Prostate gland (tissue), 2 donors: ENCODE measurements around the gene SLC17A9. TPM values are rescaled to one million over a fixed set of nuclear protein-coding genes. Genes with fewer than 3 reads are reported as not detected.

Experiments
- DNase-seq: peaks from one replicate; pipeline ENCODE4 v3.0.0-alpha.2; 2019; ENCODE audit warnings: low spot score
- H3K27ac ChIP-seq, 2 donors: fragments of 200-600 bp; sonication (generic); 2 replicates each; pipeline ENCODE4 v1.5.1; 2017 to 2019
- H3K27me3 ChIP-seq: fragments of 200-600 bp; sonication (generic); replicated peaks from 2 replicates; pipeline ENCODE4 v1.5.1; 2019; ENCODE audit not compliant: insufficient read depth
- H3K36me3 ChIP-seq, 2 donors: fragments of 200-600 bp; sonication (generic); 1 replicate in 1 of 2; 2 replicates in 1 of 2; pipeline versions ENCODE4 v1.5.1 to v1.8.1; 2017 to 2019
- H3K4me1 ChIP-seq: fragments of 200-600 bp; sonication (generic); replicated peaks from 2 replicates; pipeline ENCODE4 v1.5.1; 2019
- H3K4me3 ChIP-seq, 2 donors: fragments of 200-600 bp; sonication (generic); 2 replicates each; pipeline ENCODE4 v1.5.1; 2017 to 2019
- H3K9me3 ChIP-seq: fragments of 200-600 bp; sonication (generic); 2 replicates; pipeline ENCODE4 v1.5.1; 2017
- POLR2A ChIP-seq: fragments of 450-650 bp; IDR thresholded peaks from one replicate; pipeline ENCODE4 v1.6.1; 2016; ENCODE audit warnings: antibody characterized with exemption, mild to moderate bottlenecking
- POLR2AphosphoS5 ChIP-seq: sonication (generic); formaldehyde crosslinking; IDR thresholded peaks from one replicate; pipeline ENCODE4 v1.6.1; 2017; ENCODE audit warnings: antibody characterized with exemption
- WGBS: methylation state at CpG from one replicate; pipeline ENCODE4 v1.1.5; 2018; 5-methylcytosine and 5-hydroxymethylcytosine counted together
- intact Hi-C: fragments of 100-400 bp; cut with DNase I; formaldehyde crosslinking; loops from one replicate; pipeline ENCODE4 v1.14.2; 2022
- total RNA-seq, 2 donors: library from RNA; depleted of rRNA; stranded (reverse); fragments of >200 nt; gene quantifications; one replicate each; pipeline ENCODE4 v1.1.0, GENCODE V29; 2016
- TF ChIP-seq, protein P1 (sequence below), 4 experiments: fragments of 200-600 bp in 2 of 4; fragments of 450-650 bp in 2 of 4; sonication (generic) in 2 of 4; IDR thresholded peaks; 1 replicate in 3 of 4; 2 replicates in 1 of 4; pipeline ENCODE4 v1.5.1; 2016 to 2019; ENCODE audit warnings: antibody characterized with exemption in 4 of 4, mild to moderate bottlenecking in 2 of 4, moderate library complexity in 2 of 4

SLC17A9 gene
- total RNA-seq, 2 donors from 2014 or later = 0.41 to 3.5 TPM

DNA sequence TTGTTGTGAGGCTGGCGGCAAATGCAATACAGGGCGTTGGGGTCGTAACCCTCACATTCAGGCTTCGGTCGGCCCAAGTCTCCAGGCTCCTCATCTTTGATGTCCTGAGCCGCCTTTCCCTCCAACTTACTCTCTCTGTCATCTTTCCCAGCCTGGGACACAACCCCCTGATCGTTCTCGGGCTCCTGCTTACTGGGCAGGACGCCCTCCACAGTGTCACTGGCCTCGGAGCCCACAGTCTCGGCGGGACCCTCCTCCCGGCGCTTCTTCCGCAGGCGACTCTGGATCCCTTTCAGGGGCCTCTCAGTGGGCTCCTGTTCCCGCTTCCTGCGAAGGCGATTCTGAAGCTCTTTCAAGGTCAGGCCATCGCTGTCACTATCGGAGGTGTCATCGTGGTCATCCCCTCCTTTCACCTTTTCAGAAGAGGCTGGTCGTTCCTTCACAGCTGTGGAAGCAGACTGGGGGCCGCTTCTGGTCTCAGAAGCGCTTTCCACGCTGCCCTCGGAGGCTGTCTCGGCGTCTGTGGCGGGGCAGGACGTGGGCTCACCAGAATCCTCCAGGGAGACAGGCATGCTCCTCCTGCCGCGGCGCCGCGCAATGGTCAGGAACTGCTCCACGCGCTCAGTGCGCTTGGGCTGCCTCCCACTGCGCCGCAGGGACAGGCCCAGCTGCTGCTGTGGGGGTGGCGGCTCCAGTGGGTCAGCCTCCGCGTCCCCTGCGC is 41.6 kb upstream of the SLC17A9 start:
- Histone ChIP-seq H3K27ac (no peak overlapping the region), H3K27me3 (no peaks in the 10 kb centered on the region), H3K4me3 (no peak overlapping the region), H3K4me1 (no peaks in the 10 kb centered on the region), H3K36me3 (peaks cover 24 to 26% of the 10 kb centered on the region in 2 donors), H3K9me3 (no peaks in the 10 kb centered on the region)
- TF ChIP-seq, protein P1, sequence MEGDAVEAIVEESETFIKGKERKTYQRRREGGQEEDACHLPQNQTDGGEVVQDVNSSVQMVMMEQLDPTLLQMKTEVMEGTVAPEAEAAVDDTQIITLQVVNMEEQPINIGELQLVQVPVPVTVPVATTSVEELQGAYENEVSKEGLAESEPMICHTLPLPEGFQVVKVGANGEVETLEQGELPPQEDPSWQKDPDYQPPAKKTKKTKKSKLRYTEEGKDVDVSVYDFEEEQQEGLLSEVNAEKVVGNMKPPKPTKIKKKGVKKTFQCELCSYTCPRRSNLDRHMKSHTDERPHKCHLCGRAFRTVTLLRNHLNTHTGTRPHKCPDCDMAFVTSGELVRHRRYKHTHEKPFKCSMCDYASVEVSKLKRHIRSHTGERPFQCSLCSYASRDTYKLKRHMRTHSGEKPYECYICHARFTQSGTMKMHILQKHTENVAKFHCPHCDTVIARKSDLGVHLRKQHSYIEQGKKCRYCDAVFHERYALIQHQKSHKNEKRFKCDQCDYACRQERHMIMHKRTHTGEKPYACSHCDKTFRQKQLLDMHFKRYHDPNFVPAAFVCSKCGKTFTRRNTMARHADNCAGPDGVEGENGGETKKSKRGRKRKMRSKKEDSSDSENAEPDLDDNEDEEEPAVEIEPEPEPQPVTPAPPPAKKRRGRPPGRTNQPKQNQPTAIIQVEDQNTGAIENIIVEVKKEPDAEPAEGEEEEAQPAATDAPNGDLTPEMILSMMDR (IDR thresholded peaks at IDR 0.05) = no peak
- TF ChIP-seq POLR2A (no peak), POLR2AphosphoS5 (no peak)
- WGBS = 91% methylated on average over 45 of the region's 45 CpGs
- intact Hi-C loops = no loop called here
- no peak for DNase-seq

DNA sequence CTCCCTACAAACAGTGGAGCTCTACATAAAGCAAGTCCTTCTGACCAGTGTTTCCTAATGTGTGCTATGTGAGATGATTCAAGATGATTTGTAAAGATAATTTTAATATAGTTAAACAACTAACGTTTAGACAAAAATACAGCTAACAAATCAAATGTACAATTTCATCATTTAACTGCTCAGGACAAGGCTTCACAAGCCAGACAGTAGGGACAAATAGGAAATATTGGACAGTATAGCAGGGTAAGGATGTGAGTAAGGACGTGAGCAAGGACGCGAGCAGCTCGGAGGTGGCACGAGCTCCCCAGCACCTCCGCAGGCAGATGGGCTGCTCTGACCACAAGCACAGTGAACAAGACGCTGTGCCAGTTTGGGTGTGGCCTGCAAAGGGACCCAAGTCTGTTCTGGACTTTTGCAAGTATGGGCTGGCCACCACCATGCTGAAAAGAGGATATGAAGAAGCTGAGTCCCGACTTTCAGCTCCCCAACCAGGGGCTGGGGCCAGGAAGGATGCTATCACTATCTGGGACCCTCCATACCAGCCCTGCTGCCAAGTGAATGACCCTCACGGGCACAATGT is 40.7 kb upstream of the SLC17A9 start:
- no peak for DNase-seq
- H3K27me3 ChIP-seq = no peaks in the 10 kb centered on the region
- H3K4me3 ChIP-seq = no peak overlapping the region
- H3K4me1 ChIP-seq = peaks cover 3% of the 10 kb centered on the region
- TF ChIP-seq, protein P1 (IDR thresholded peaks at IDR 0.05) = no peak
- TF ChIP-seq POLR2A = no peak
- WGBS = 63% methylated on average over 10 of the region's 10 CpGs
- no peaks in the 10 kb centered on the region for H3K9me3 ChIP-seq
- H3K27ac ChIP-seq = no peak overlapping the region
- peaks cover 17 to 18% of the 10 kb centered on the region in 2 donors for H3K36me3 ChIP-seq
- intact Hi-C loops = no loop called here

DNA sequence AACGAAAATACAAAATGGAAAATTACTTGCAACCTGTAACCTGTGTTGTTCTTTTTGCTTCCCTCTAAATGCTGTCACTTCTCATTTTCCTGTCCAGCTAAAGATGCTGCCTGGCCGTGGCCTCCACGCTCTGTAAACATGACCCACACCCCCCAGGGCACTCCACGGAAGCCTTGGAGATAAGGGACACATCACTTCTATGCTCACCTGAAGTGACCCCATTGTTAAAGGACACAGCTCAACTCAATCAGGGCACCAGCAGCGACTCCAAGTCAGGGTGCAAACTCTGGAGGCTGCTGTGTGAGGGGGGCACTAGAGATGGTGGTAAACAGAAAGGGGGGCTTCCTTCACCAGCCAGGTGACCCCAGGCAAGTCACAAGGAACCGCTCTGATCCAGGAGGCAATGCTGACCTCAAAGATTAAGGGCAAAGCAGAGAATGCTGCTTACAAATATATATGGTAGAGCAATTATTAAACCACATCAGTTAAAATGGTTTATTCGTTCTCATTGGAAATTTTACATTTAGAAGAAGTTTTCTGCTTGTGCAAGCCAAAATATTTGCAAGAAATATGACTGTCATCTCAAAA is 39.4 kb upstream of the SLC17A9 start:
- TF ChIP-seq POLR2AphosphoS5 (no peak), POLR2A (no peak)
- TF ChIP-seq, protein P1 (IDR thresholded peaks at IDR 0.05) = no peak
- Histone ChIP-seq H3K4me1 (peaks cover 5% of the 10 kb centered on the region), H3K27me3 (no peaks in the 10 kb centered on the region), H3K9me3 (no peaks in the 10 kb centered on the region), H3K36me3 (peaks cover 13 to 14% of the 10 kb centered on the region in 2 donors), H3K4me3 (no peak overlapping the region), H3K27ac (no peak overlapping the region)
- DNase-seq = no peak
- intact Hi-C loops = no loop called here
- 79% methylated on average over 7 of the region's 7 CpGs for WGBS

DNA sequence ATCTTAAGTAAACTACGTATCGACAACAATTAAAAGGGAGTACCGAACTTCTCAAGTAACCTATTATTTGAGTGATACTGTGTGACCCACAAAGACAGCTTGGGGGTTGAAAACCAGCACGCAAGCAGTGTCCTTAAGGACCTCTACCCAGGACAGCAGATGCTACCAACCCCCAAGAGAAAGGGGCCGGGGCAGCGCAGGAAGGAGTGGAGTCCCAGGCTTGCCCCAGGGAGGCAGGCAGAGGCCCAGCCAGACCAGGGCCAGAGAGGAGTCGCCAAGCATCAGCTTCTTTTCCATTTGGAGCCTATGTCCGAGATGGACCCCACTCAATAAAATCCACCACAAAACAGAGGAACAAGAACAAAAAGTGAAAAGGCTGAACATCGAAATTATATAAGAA is 38.1 kb upstream of the SLC17A9 start:
- no peaks in the 10 kb centered on the region for H3K27me3 ChIP-seq
- H3K27ac ChIP-seq = no peak overlapping the region
- TF ChIP-seq, protein P1 (IDR thresholded peaks at IDR 0.05) = no peak
- TF ChIP-seq POLR2A (no peak), POLR2AphosphoS5 (no peak)
- H3K4me1 ChIP-seq = peaks cover 11% of the 10 kb centered on the region
- no peaks in the 10 kb centered on the region for H3K9me3 ChIP-seq
- H3K4me3 ChIP-seq = no peak overlapping the region
- peaks cover 13% of the 10 kb centered on the region in 2 donors for H3K36me3 ChIP-seq
- 73% methylated on average over 9 of the region's 9 CpGs for WGBS
- no peak for DNase-seq
- intact Hi-C loops = no loop called here
